ENCODE results near the gene HFM1.
"Not testable (repeated sequence)": the region's sequence is repeated elsewhere in the genome, so short reads cannot be mapped to it uniquely, and the experiment has no call there.

The HFM1 gene

DNA sequence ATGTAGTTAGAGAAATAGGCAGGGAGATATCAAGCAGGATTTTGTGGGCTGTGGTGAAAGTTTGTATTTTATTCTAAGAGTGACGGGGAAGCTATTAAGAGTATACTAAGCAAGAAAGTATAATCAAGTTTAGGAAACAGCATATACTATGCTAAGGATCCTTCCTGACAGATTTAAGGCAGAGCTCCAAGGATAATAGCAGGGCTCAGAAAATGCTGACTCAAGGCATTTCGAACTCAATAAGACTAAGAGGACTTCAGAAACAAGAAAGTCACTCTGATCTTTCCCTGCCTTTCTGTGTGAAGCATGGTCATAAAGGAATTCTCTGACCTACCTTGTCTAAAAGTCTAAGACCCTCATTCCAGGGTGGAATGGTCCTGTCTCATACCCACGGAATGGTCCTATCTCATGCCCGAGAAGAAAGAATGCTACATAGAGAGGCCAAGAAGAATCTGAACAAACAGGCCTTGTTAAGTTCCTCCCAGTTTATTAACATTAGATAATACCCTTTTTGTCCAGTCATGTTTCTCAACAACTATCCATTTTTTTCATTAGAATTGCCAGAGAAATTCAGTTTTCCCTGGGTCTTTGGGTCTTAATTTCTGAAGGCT lies 59.1 kb downstream of the HFM1 start:
- no peak for DNase-seq

DNA sequence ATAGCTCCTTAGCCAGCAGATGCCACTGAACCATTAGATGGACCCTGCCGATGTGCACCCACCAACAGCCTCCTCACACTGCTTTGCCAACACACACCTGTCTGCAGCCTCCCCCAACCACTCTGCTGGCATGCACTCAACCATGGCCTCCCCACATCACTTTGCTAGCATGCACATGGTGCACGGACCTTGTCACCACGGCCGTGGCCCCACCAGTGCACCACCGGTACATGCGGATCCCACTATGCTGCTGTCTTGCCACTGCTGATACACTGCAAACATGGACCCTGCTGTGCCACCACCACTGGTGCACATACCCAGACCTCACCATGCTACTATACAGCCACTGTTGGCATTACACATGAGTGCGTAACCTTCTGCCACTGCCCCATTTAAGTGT lies 66.1 kb downstream of the HFM1 start:
- DNase-seq = no peak

DNA sequence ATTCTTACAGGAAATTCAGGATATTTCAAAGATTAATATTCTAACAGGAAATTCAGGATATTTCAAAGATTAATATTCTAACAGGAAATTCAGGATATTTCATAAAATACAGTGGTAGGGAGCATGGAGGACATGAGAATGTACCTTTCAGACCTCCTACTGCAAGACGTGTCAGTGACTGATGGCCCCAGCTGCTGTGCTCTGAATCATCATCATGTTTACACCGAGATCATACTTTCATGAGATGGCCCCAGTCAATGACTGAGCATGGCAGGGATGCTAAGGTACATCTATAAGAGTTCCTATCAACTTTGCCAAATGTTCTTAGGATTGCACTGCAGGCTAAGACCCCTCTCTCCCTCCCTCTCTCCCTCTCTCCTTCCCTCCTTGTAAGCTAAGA lies 69.0 kb downstream of the HFM1 start:
- no peak for DNase-seq

DNA sequence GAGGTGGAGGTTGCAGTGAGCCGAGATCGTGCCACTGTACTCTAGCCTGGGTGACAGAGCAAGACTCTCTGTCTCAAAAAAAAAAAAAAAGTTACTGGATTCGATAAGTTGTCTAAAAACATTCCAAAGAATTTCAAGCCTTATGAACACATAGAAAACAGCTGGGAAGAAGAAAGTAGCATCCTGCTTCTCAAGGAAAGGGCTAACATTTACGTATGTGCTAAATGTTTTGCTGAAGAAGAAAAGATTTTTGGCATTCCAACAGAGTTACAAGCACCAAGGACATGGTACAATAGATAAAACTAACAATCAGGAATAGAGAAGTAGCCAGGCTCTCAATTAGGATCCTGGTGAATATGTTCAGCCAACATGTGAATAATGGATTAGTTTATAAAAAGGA lies 69.8 kb downstream of the HFM1 start:
- DNase-seq = no peak

DNA sequence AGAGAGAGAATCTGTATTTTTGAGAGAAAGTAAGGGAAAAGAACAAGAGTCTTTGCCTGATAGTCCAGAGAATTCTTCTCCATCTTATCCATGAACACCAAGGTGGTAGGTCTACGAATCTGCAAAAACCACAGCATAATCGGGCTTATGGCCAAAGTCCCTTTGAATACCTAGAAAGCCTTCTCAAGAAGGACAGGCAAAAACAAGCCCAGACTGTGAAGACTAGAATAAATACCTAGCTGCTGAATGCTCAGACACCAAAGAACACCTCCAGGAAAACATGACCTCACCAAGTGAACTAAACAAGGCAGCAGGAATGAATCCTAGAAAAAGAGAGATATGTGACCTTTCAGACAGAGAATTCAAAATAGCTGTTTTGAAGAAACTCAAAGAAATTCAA lies 79.2 kb downstream of the HFM1 start:
- DNase-seq = no peak

DNA sequence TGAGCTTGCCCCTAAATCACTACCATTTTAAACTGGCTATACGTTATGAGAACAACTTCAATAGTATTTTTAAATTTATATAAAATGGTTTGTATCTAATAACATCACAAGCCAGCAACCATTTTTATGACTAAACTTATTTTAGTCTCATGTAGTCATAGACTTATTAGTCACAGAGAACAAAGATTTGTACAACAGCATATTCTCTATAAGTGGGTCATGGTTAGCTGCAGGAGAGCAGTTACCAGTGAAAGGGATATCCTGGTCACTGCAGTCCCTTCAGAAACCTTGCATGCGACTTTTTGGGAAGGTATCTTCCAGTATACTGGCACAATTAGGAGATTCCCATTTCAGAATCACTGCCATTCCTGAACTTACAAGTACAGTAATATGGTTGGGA lies 90.0 kb downstream of the HFM1 start:
- DNase-seq = no peak

DNA sequence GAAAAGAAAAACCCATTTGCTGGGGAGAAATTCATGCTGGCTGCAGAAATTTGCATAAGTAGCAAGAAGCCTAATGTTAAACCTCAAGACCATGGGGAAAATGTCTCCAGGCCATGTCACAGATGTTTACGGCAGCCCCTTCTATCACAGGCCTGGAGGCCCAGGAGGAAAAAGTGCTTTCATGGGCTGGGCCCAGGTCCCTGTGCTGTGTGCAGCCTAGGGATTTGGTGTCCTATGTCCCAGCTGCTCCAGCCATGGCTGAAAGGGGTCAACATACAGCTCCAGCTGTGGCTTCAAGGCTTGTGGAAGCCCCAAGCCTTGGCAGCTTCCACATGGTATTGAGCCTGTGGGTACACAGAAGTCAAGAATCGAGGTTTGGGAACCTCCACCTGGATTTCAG lies 93.0 kb downstream of the HFM1 start:
- DNase-seq = no peak

DNA sequence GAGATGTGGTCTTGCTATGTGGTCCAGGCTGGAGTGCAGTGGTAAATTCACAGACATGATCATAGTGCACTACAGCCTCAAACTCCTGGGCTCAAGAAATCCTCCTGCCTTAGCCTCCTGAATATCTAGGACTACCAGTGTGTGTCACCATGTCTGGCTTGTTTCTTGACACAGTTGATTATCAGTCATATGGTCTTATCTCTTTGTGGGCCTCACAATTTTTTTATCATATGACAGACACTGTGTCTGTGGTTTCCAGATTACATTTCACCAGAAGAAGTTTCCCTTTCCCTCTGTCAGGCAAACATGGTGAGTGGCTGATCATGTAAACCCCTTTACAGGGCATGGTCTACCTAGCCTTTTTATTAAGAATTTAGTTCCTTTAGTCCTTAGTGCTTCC lies 96.1 kb downstream of the HFM1 start:
- no peak for DNase-seq

DNA sequence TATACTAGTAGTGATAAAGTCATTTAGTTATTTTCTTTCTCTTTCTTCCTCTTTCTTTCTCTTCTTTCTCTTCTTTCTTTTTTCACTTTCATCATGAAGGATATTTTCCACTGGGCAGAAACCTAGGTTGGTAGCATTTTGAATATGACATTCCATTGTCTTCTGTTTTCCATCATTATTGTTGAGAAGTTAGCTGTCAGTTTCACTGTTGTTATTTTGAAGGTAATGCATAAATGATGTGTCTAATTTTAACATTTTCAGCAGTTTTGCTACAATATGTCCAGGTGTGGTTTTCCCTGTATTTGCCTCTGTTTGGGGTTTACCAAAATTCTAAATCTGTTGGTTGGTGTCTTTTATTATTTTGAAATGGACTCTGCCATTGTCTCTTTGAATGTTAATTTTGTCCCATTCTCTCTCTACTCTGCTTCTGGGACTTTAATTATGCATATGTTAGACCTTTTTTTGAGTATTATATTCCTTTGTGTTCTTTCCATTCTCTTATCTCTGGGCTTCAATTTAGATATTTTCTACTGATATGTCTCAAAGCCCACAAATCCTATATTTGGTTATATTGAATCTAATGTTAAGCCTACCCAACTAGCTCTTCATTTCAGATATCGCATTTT lies 96.7 kb downstream of the HFM1 start:
- no peak for DNase-seq

DNA sequence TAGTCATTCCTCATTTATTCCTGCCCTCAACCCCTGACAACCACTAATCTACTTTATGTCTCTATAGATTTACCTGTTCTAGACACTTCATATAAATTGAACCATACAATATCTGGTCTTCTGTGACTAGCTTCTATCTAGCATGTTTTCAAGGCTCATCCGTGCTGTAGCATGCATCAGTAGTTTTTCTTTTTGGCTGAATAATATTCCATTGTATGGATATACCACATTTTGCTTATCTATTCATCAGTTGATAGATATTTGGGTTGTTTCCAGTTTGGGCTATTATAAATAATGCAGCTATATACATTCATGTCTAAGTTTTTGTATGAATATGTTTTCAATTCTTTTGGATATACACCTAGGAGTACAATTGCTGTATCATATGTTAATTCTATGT lies 101.5 kb downstream of the HFM1 start:
- DNase-seq = no peak

DNA sequence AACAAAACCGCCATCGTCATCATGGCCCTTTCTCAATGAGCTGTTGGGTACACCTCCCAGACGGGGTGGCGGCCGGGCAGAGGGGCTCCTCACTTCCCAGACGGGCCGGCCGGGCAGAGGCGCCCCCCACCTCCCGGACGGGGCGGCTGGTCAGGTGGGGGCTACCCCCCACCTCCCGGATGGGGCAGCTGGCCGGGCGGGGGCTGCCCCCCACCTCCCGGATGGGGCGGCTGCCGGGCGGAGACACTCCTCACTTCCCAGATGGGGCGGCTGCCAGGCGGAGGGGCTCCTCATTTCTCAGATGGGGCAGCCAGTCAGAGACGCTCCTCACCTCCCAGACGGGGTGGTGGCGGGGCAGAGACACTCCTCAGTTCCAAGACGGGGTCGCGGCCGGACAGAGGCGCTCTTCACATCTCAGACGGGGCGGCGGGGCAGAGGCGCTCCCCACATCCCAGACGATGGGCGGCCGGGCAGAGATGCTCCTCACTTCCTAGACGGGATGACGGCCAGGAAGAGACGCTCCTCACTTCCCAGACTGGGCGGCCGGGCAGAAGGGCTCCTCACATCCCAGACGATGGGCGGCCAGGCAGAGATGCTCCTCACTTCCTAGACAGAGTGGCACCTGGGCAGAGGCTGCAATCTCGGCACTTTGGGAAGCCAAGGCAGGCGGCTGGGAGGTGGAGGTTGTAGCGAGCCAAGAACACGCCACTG lies 115.6 kb downstream of the HFM1 start:
- not testable (repeated sequence) for DNase-seq

DNA sequence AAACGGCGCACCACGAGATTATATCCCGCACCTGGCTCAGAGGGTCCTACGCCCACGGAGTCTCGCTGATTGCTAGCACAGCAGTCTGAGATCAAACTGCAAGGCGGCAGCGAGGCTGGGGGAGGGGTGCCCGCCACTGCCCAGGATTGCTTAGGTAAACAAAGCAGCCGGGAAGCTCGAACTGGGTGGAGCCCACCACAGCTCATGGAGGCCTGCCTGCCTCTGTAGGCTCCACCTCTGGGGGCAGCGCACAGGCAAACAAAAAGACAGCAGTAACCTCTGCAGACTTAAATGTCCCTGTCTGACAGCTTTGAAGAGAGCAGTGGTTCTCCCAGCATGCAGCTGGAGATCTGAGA lies 117.7 kb downstream of the HFM1 start:
- DNase-seq = not testable (repeated sequence)

DNA sequence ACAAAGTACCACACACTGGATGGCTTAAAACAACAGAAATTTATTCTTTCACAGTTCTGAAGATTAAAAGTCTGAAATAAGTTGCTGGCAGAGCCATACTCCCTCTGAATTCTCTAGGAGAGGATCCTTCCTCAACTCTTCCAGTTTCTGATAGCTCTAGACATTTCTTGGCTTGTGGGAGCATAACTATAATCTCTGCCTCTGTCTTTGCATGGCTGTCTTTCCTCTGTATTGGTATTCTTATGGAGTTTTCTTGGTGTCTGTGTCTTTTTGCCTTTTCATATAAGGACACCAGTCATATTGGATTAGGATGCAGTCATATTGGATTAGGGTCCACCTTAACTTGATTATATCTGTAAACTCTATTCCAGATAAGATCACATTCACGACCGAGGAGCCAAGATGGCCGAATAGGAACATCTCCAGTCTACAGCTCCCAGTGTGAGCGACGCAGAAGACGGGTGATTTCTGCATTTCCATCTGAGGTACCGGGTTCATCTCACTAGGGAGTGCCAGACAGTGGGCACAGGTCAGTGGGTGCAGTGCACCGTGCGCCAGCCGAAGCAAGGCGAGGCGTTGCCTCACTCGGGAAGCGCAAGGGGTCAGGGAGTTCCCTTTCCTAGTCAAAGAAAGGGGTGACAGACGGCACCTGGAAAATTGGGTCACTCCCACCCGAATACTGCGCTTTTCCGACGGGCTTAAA lies 118.2 kb downstream of the HFM1 start:
- DNase-seq = not testable (repeated sequence)

DNA sequence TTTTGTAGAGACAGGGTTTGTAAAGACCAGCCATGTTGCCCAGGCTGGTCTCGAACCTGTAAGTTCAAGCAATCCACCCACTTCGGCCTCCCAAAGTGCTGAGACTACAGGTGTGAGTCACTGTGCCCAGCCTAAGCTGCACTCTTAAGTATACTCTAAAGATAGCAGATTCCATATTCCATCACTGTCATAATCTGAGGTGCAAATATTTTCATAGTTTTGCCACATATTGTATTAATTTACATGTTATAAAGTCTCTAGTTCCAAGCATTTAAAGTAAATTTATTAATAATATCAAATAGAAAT lies 121.3 kb downstream of the HFM1 start:
- peak; percentile 18 for DNase-seq

DNA sequence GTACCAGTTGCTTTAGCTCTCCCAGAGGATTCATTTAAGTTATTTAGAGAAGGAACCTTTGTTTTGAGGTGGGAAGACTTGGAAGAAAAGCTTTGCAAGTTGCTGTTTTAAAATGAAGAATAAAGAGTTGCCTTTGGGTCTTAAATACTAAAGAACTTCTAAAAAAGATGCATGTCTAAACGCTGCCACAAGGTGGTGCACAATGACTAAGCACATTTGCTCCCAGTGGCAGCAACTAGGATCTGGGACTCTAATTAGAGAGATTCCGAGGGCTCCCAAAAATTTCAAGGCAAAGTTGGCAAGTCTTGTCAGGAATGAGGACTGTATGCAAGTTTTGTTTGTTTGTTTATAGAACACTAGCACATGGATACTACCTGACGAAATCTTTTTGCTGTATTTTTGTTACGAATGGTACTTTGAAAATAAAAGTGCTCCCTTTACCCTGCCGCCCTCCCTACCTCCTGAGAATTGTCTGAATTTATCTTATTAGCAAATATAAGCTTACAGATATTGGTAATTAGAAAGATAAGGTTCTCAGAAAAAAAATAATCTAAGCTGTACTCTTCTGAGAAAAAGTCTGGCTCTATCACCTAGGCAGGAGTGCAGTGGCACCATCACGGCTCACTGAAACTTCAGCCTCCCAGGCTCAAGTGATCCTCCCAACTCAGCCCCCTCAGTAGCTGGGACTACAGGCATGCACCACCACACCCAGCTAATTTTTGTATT lies 121.8 kb downstream of the HFM1 start:
- DNase-seq = peak; percentile 55

DNA sequence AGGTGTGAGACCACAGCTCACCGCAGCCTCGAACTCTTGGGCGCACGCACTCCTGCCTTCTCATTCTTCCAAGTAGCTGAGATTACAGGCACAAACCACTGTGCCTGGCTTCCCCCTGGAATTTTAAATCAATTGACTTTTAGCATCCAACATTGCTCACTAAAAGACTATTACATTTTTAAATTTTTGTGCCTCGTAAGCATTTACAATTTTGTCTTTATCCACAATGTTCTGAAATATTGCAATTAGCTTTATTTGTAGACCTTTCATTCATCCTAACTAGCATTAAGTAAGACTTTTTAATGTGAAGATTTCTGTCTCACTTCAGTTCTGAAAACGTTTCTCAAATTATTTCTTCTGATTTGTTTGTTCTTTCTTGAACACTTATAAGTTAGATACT lies 122.9 kb downstream of the HFM1 start:
- no peak for DNase-seq

DNA sequence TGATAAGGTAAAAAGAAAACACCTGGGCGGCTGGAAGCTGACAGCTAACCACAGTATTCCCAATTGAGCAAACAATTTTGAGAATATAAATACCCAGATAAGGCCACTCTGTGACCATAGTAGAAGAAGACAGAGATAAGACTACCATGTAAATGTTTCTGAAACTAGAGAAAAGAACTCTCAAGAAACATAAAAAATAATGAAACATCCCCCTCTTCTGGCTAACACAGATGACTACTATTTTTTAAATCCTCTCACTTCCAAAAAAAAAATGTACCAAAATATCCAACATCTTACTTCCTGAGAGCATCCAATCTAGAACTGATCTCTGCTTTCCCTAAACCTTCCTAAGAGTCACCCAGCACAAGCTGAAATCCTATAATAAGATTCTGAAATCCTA lies 125.9 kb downstream of the HFM1 start:
- DNase-seq = no peak

DNA sequence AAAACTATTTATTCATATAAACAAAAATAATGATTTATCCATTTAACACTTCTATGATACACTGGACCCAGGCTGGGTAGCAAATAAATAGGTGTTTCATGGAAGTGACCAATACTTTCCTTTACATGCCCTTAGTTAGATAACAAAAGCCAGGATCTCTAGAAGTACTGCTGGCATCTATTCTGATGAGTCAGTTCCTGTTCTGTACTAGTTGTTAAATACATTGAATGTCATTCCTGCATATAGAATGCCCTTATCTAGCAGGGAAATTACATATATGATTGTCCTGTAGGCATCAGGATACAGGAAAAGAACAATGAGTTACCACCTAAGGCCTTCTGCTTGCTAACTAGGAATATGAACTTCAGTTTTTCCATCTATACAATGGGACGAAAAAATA lies 130.8 kb downstream of the HFM1 start:
- no peak for DNase-seq

DNA sequence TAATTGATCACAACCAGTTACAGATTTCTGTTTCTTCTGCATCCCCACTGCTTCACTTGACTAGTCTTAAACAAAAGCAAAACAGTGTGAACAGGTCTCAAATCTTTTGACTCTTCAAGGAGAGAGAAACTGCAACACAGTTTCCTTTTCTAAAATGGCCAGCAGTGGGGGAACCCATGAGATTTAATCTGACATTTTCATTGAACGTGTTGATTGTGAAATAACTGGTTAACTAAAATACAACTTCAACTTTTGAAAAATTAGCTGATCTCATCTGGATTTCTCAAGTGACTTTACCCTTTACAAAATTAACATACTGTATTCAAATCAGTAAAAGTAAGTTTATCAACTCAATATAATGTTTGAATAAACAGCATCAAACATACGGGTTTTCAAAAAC lies 143.0 kb downstream of the HFM1 start:
- no peak for DNase-seq

DNA sequence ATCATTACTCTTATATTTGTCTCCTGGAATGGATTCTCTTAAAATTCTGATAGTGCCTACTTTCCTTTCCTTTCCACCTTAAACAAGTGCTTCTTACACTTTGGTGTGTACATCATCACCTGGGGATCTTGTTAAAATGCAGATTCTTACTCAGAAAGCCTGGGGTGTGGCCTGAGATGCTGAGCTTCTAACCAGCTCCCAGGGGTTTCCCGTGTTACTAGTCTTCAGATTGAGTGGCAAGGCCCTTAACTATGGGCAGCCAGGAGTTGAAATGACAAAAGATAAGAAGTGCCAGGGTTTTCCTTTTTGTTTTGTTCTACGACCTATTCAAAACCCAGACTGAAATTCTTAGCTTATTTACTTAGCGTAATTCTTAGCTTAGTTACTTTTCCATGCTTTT lies 159.2 kb downstream of the HFM1 start:
- no peak for DNase-seq

DNA sequence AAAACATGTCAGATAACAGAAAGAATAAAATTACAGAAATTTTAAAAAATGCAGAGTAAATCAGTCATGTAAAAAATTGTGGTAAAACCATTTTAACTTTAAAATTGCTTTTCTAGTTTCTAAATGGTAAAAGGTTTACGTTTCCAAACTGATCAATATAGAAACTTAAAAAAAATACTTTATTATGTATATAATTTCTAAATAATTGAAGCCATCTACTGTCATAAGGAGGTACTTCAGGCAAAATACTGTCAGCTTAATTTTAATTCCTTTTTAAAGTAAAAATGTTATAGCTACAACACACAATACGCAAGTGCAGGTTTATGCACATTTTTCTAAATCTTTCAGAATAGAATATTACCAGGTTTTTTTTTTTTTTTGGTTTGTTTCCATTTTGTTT lies 159.9 kb downstream of the HFM1 start:
- DNase-seq = no peak

DNA sequence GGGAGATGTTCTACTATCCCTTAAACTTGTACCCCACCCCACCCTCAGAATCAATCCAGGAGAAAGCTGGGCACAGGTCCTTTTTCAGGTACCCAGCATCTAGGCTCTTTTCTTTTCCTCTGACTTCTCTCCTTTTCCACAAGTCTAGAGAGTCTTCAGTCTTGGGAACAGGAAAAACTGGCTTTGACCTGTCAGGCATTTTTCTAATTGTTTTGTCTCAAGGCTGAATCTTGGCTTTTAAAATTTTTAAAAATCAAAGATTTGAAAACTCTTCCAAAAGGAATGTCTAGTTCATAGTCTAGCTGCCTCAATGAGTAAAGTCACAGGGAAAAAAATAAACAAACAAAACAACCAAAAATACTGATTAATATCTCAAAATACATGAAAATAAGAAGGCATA lies 161.5 kb downstream of the HFM1 start:
- no peak for DNase-seq

DNA sequence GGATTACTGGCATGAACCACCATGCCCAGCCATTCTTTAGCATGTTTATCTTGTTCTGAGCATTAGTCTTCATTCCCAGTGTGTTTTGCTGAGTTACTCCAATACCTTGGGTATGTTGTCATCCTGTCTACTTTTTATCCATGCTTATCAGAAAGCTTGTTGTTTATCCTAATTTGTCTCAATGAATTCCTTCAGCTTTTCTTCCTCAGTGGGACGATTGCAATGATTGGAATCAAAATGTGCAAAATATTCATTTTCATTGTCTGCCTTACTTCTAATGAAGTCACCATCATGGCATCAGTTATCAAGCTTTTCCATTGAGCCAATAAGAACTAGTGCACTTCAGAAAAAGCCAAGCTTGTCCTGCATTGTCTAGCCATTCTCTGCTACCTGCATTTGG lies 170.5 kb downstream of the HFM1 start:
- no peak for DNase-seq

DNA sequence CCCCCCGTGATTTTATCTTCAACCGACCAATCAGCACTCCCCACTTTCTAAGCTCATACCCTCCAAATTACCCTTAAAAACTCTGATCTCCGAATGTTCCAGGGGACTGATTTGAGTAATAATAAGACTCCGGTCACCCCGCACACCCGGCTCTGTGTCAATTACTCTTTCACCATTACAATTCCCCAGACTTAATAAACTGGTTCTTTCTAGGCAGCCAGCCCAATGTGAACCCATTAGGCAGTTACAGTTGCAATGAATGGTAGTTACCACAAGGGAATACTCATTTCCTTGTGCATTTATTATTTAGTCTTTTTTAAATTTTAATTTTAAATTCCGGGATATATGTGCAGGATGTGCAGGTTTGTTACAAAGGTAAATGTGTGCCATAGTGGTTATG lies 177.9 kb downstream of the HFM1 start:
- no peak for DNase-seq

Data from activated CD4-positive, alpha-beta T cell treated with anti-CD3 and anti-CD28 coated beads for 48 hours (primary cell).